HG03439 (cell line): ENCODE results near the gene GALNTL6.

ENCODE experiments used
- ATAC-seq: cut with Tn5 transposase; IDR thresholded peaks from one replicate; pipeline ENCODE4 v1.9.1; 2021; ENCODE audit warnings: mild to moderate bottlenecking, moderate library complexity; ENCODE audit not compliant: unreplicated experiment

The GALNTL6 gene

GRCh38 chr4:172650758-172651530 is 837.7 kb downstream of the GALNTL6 start:
- ATAC-seq: no peak

- ATAC-seq: no peak
Observed at GRCh38 chr4:172651961-172652360, 838.8 kb downstream of the GALNTL6 start.

GRCh38 chr4:172652369-172652768 is 839.2 kb downstream of the GALNTL6 start:
- ATAC-seq: no peak

- no peak for ATAC-seq
Observed at GRCh38 chr4:172653676-172654075, 840.5 kb downstream of the GALNTL6 start.

- ATAC-seq: no peak
Observed at GRCh38 chr4:172654457-172654856, 841.3 kb downstream of the GALNTL6 start.

- no peak for ATAC-seq
Observed at GRCh38 chr4:172656055-172656454, 842.9 kb downstream of the GALNTL6 start.

GRCh38 chr4:172657081-172657480 is 843.9 kb downstream of the GALNTL6 start:
- no peak for ATAC-seq

GRCh38 chr4:172660251-172660650 is 847.0 kb downstream of the GALNTL6 start:
- no peak for ATAC-seq

GRCh38 chr4:172662113-172662512 is 848.9 kb downstream of the GALNTL6 start:
- ATAC-seq: no peak

GRCh38 chr4:172666711-172667368 is 853.6 kb downstream of the GALNTL6 start:
- ATAC-seq: no peak

GRCh38 chr4:172674811-172675210 is 861.6 kb downstream of the GALNTL6 start:
- no peak for ATAC-seq

- no peak for ATAC-seq
Observed at GRCh38 chr4:172675232-172675631, 862.0 kb downstream of the GALNTL6 start.

GRCh38 chr4:172680691-172681090 is 867.5 kb downstream of the GALNTL6 start:
- no peak for ATAC-seq

- no peak for ATAC-seq
Observed at GRCh38 chr4:172683021-172683420, 869.8 kb downstream of the GALNTL6 start.

GRCh38 chr4:172686021-172686420 is 872.8 kb downstream of the GALNTL6 start:
- no peak for ATAC-seq

- ATAC-seq: no peak
Observed at GRCh38 chr4:172688534-172688933, 875.3 kb downstream of the GALNTL6 start.

- ATAC-seq: no peak
Observed at GRCh38 chr4:172691552-172691951, 878.3 kb downstream of the GALNTL6 start.

- ATAC-seq: no peak
Observed at GRCh38 chr4:172692701-172693100, 879.5 kb downstream of the GALNTL6 start.

- no peak for ATAC-seq
Observed at GRCh38 chr4:172698256-172698655, 885.1 kb downstream of the GALNTL6 start.

GRCh38 chr4:172705565-172705964 is 892.4 kb downstream of the GALNTL6 start:
- no peak for ATAC-seq

GRCh38 chr4:172706000-172706399 is 892.8 kb downstream of the GALNTL6 start:
- ATAC-seq: no peak

GRCh38 chr4:172707622-172708021 is 894.4 kb downstream of the GALNTL6 start:
- no peak for ATAC-seq
